Measurements from ENCODE around the gene SSC4D. TPM values are rescaled to one million over a fixed set of nuclear protein-coding genes. Genes with fewer than 3 reads are reported as not detected.

SSC4D gene
- total RNA-seq, 1 experiment from 2014 or later = 0.58 TPM

DNA sequence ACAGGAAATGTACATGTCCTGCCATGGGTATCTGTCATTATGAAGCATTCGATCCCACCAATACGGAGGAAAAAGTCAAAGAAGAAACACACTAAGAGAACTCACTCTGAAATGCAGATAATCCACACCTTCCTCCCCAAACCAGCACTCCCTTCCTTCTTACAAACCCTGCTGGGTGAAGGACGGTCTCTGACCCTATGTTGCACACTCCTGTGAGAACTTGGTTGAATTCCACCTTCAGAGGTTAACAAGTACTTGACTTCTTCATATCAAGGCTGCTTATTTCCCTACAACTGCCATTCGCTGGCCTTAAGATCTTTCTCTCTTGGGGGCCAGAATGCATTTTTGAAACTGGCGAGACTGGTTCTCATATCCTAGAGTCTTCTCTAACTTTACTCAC is 67.3 kb downstream of the SSC4D start:
- Mint-ChIP-seq H3K4me1 (ENCODE audit: insufficient read depth, unreplicated experiment) (peaks cover 70% of the 10 kb centered on the region), H3K36me3 (ENCODE audit: insufficient read depth, unreplicated experiment) (peaks cover 77% of the 10 kb centered on the region), H3K9me3 (ENCODE audit: unreplicated experiment) (no peaks in the 10 kb centered on the region), H3K27ac (ENCODE audit: low read depth, unreplicated experiment) (peak overlapping the region; percentile 49), H3K27me3 (ENCODE audit: insufficient read depth, unreplicated experiment) (no peaks in the 10 kb centered on the region), H3K4me3 (ENCODE audit: unreplicated experiment) (no peak overlapping the region)
- intact Hi-C loops (cut with micrococcal nuclease) = no loop called here
- no TSS peak for BruUV-seq (replicated peaks)
- no peak for DNase-seq (ENCODE audit: unreplicated experiment)
- ChIA-PET CTCF (interaction anchor here (0.7 kb wide), 1 partner anchor 23 kb away, joined by 3 read pairs; no protein-coding TSS in a partner anchor), POLR2A (interaction anchor here (0.7 to 4.8 kb wide), 2 partner anchors 11 to 16 kb away, joined by 3 to 33 read pairs; partner anchors contain the start of gene YWHAG)
- TF ChIP-seq, protein P1, sequence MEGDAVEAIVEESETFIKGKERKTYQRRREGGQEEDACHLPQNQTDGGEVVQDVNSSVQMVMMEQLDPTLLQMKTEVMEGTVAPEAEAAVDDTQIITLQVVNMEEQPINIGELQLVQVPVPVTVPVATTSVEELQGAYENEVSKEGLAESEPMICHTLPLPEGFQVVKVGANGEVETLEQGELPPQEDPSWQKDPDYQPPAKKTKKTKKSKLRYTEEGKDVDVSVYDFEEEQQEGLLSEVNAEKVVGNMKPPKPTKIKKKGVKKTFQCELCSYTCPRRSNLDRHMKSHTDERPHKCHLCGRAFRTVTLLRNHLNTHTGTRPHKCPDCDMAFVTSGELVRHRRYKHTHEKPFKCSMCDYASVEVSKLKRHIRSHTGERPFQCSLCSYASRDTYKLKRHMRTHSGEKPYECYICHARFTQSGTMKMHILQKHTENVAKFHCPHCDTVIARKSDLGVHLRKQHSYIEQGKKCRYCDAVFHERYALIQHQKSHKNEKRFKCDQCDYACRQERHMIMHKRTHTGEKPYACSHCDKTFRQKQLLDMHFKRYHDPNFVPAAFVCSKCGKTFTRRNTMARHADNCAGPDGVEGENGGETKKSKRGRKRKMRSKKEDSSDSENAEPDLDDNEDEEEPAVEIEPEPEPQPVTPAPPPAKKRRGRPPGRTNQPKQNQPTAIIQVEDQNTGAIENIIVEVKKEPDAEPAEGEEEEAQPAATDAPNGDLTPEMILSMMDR (IDR thresholded peaks at IDR 0.05; ENCODE audit: unreplicated experiment) = no peak

DNA sequence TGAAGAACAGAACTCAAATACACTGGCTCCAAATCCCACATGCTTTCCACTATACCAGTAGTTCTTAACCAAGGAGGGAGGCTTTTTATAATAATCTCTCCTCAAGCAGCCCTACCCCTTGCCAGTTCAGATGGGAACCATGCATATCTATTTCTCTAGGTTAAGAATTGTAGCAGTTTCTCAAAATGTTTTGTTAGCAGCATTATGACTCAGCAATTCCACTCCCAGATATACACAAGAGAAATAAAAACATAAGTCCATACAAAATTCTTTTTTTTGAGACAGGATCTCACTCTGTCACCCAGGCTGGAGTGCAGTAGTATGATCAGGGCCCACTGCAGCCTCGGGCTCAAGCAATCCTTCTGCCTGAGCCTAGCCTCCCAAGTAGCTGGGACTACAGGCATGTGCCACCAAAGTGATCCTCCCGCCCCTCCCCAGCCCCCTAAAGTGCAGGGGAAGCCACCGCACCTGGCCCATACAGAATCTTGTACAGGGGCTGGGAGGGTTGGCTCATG is 68.8 kb downstream of the SSC4D start:
- POLR2A ChIA-PET = interaction anchor here (0.7 to 4.8 kb wide), 3 partner anchors 14 to 22 kb away, joined by 3 to 33 read pairs (median 3); partner anchors contain the start of gene YWHAG
- Mint-ChIP-seq H3K4me3 (ENCODE audit: unreplicated experiment) (no peak overlapping the region), H3K4me1 (ENCODE audit: insufficient read depth, unreplicated experiment) (peaks cover 60% of the 10 kb centered on the region), H3K36me3 (ENCODE audit: insufficient read depth, unreplicated experiment) (peaks cover 63% of the 10 kb centered on the region), H3K27me3 (ENCODE audit: insufficient read depth, unreplicated experiment) (no peaks in the 10 kb centered on the region), H3K9me3 (ENCODE audit: unreplicated experiment) (no peaks in the 10 kb centered on the region), H3K27ac (ENCODE audit: low read depth, unreplicated experiment) (no peak overlapping the region)
- peak; percentile 40 for DNase-seq (ENCODE audit: unreplicated experiment)
- intact Hi-C loops (cut with micrococcal nuclease) = no loop called here
- BruUV-seq (replicated peaks) = no TSS peak
- TF ChIP-seq, protein P1 (IDR thresholded peaks at IDR 0.05; ENCODE audit: unreplicated experiment) = no peak
- CTCF ChIA-PET = interaction anchor here (1.2 to 1.7 kb wide), 2 partner anchors 10 to 23 kb away, joined by 3 to 4 read pairs; no protein-coding TSS in a partner anchor

Other genes with a start within 250 kb of the SSC4D start
- 0.70 and 0.71 TPM in 2 replicates for gene SRRM3, start 207.8 kb downstream of the SSC4D start, total RNA-seq (2022)
- 158 and 198 TPM in 2 replicates for gene HSPB1, start 107.0 kb downstream of the SSC4D start, total RNA-seq (2022)
- gene YWHAG, start 50.7 kb downstream of the SSC4D start, total RNA-seq (2022) = 177 and 178 TPM in 2 replicates
- 5.6 TPM in 2 replicates for gene ZP3, start 15.3 kb upstream of the SSC4D start, total RNA-seq (2022)
- gene DTX2, start 52.0 kb upstream of the SSC4D start, total RNA-seq (2022) = 29.9 and 35.2 TPM in 2 replicates
- 1.0 and 1.1 TPM in 2 replicates for gene UPK3B, start 100.9 kb upstream of the SSC4D start, total RNA-seq (2022)
- 0.29 TPM in 1 of 2 replicates, not detected in the other for gene SPDYE16, start 133.6 kb upstream of the SSC4D start, total RNA-seq (2022)
- 8.9 and 10.6 TPM in 2 replicates for gene POMZP3, start 217.6 kb upstream of the SSC4D start, total RNA-seq (2022)

Measured in MCF 10A (cell line).